Measurements from ENCODE around the gene MOB2.
"Not testable (repeated sequence)": the region's sequence is repeated elsewhere in the genome, so short reads cannot be mapped to it uniquely, and the experiment has no call there.

MOB2 gene

GRCh38 chr11:1438261-1438966, 48.2 kb downstream of the MOB2 start:
- Histone ChIP-seq H3K27me3 (replicated peaks) (no peaks in the 10 kb centered on the region), H3K27ac (no peak overlapping the region), H3K4me3 (ENCODE audit: low read depth, low read length) (no peak overlapping the region), H3K36me3 (replicated peaks) (no peaks in the 10 kb centered on the region)
- no peak for TF ChIP-seq CTCF (IDR thresholded peaks at IDR 0.05; ENCODE audit: low read depth, low read length, missing control alignments)
- DNase-seq: no peak
- in situ Hi-C loops (cut with HindIII; ENCODE audit: low pct_ligation_motif_present, low sequenced_read_pairs): no loop called here

GRCh38 chr11:1437500-1437899, 49.1 kb downstream of the MOB2 start:
- H3K27ac ChIP-seq: no peak overlapping the region
- no peaks in the 10 kb centered on the region for H3K36me3 ChIP-seq (replicated peaks)
- TF ChIP-seq CTCF (IDR thresholded peaks at IDR 0.05; ENCODE audit: low read depth, low read length, missing control alignments): no peak
- no peaks in the 10 kb centered on the region for H3K27me3 ChIP-seq (replicated peaks)
- in situ Hi-C loops (cut with HindIII; ENCODE audit: low pct_ligation_motif_present, low sequenced_read_pairs): no loop called here
- no peak overlapping the region for H3K4me3 ChIP-seq (ENCODE audit: low read depth, low read length)
- peak; percentile 26 for DNase-seq

GRCh38 chr11:1436468-1437039, 50.0 kb downstream of the MOB2 start:
- H3K36me3 ChIP-seq (replicated peaks): no peaks in the 10 kb centered on the region
- DNase-seq: no peak
- in situ Hi-C loops (cut with HindIII; ENCODE audit: low pct_ligation_motif_present, low sequenced_read_pairs): no loop called here

GRCh38 chr11:1435820-1436467, 50.6 kb downstream of the MOB2 start:
- Histone ChIP-seq H3K27ac (no peak overlapping the region), H3K36me3 (replicated peaks) (no peaks in the 10 kb centered on the region), H3K4me3 (ENCODE audit: low read depth, low read length) (no peak overlapping the region), H3K27me3 (replicated peaks) (no peaks in the 10 kb centered on the region)
- in situ Hi-C loops (cut with HindIII; ENCODE audit: low pct_ligation_motif_present, low sequenced_read_pairs): no loop called here
- DNase-seq: no peak
- no peak for TF ChIP-seq CTCF (IDR thresholded peaks at IDR 0.05; ENCODE audit: low read depth, low read length, missing control alignments)

More at GRCh38 chr11:1436468-1437039, 50.0 kb downstream of the MOB2 start:
- H3K27me3 ChIP-seq (replicated peaks): no peaks in the 10 kb centered on the region
- no peak for TF ChIP-seq CTCF (IDR thresholded peaks at IDR 0.05; ENCODE audit: low read depth, low read length, missing control alignments)
- H3K27ac ChIP-seq: no peak overlapping the region
- H3K4me3 ChIP-seq (ENCODE audit: low read depth, low read length): no peak overlapping the region

GRCh38 chr11:1435479-1435819, 51.1 kb downstream of the MOB2 start:
- H3K27ac ChIP-seq; H3K27me3 ChIP-seq (replicated peaks); in situ Hi-C loops (cut with HindIII; ENCODE audit: low pct_ligation_motif_present, low sequenced_read_pairs); H3K36me3 ChIP-seq (replicated peaks); DNase-seq; H3K4me3 ChIP-seq (ENCODE audit: low read depth, low read length): not testable (repeated sequence)

- no peak for TF ChIP-seq CTCF (IDR thresholded peaks at IDR 0.05; ENCODE audit: low read depth, low read length, missing control alignments)
- Histone ChIP-seq H3K27me3 (replicated peaks) (no peaks in the 10 kb centered on the region), H3K4me3 (ENCODE audit: low read depth, low read length) (no peak overlapping the region), H3K27ac (no peak overlapping the region), H3K36me3 (replicated peaks) (no peaks in the 10 kb centered on the region)
- DNase-seq: no peak
- in situ Hi-C loops (cut with HindIII; ENCODE audit: low pct_ligation_motif_present, low sequenced_read_pairs): no loop called here
Measured at GRCh38 chr11:1433977-1434640, 52.5 kb downstream of the MOB2 start.
